ENCODE results near the gene FAM200A. TPM values are rescaled to one million over a fixed set of nuclear protein-coding genes. Genes with fewer than 3 reads are reported as not detected.

FAM200A gene
- total and polyA plus RNA-seq, 2 of the 13 experiments (the other 11 are each of a cell fraction or from before 2014, with no cell fraction given) = 4.7 to 6.3 TPM

- TF ChIP-seq ZFP82 (CRISPR knock-in tag; IDR thresholded peaks at IDR 0.05; ENCODE audit: borderline replicate concordance) (no peak), ZNF430 (CRISPR knock-in tag; IDR thresholded peaks at IDR 0.05) (no peak), ZBTB21 (CRISPR knock-in tag; IDR thresholded peaks at IDR 0.05) (no peak), ZNF12 (CRISPR knock-in tag; IDR thresholded peaks at IDR 0.05) (no peak), HOXA3 (CRISPR knock-in tag; IDR thresholded peaks at IDR 0.05) (peak; percentile 57), WIZ (CRISPR knock-in tag; IDR thresholded peaks at IDR 0.05) (no peak), HHEX (CRISPR knock-in tag; IDR thresholded peaks at IDR 0.05) (no peak), PATZ1 (CRISPR knock-in tag; IDR thresholded peaks at IDR 0.05) (no peak), STAG1 (CRISPR knock-in tag; IDR thresholded peaks at IDR 0.05) (peak; percentile 61), HOMEZ (CRISPR knock-in tag; IDR thresholded peaks at IDR 0.05; ENCODE audit: low read depth) (no peak), NFYB (CRISPR knock-in tag; IDR thresholded peaks at IDR 0.05) (no peak), YEATS4 (CRISPR knock-in tag; IDR thresholded peaks at IDR 0.05; ENCODE audit: borderline replicate concordance) (0 out of 2 replicates have a peak, but pooled peaks have one; percentile 40), ZBTB38 (CRISPR knock-in tag; IDR thresholded peaks at IDR 0.05) (peak; percentile 48; the same call in 1 of the 2 replicates), ZBTB3 (CRISPR knock-in tag; IDR thresholded peaks at IDR 0.05; ENCODE audit: borderline replicate concordance, low read depth) (no peak), ZNF766 (CRISPR knock-in tag; IDR thresholded peaks at IDR 0.05; ENCODE audit: borderline replicate concordance) (no peak), XRCC5 (optimal IDR thresholded peaks at IDR 0.05; ENCODE audit: low read length) (peak; percentile 19), POGZ (CRISPR knock-in tag; IDR thresholded peaks at IDR 0.05) (0 out of 2 replicates have a peak, but pooled peaks have one; percentile 14), HOXA5 (CRISPR knock-in tag; IDR thresholded peaks at IDR 0.05) (no peak), ZNF724P (CRISPR knock-in tag; IDR thresholded peaks at IDR 0.05; ENCODE audit: borderline replicate concordance) (no peak), AGO2 (optimal IDR thresholded peaks at IDR 0.05; ENCODE audit: low read depth, low read length) (peak; percentile 66)
- TF ChIP-seq, protein P1, sequence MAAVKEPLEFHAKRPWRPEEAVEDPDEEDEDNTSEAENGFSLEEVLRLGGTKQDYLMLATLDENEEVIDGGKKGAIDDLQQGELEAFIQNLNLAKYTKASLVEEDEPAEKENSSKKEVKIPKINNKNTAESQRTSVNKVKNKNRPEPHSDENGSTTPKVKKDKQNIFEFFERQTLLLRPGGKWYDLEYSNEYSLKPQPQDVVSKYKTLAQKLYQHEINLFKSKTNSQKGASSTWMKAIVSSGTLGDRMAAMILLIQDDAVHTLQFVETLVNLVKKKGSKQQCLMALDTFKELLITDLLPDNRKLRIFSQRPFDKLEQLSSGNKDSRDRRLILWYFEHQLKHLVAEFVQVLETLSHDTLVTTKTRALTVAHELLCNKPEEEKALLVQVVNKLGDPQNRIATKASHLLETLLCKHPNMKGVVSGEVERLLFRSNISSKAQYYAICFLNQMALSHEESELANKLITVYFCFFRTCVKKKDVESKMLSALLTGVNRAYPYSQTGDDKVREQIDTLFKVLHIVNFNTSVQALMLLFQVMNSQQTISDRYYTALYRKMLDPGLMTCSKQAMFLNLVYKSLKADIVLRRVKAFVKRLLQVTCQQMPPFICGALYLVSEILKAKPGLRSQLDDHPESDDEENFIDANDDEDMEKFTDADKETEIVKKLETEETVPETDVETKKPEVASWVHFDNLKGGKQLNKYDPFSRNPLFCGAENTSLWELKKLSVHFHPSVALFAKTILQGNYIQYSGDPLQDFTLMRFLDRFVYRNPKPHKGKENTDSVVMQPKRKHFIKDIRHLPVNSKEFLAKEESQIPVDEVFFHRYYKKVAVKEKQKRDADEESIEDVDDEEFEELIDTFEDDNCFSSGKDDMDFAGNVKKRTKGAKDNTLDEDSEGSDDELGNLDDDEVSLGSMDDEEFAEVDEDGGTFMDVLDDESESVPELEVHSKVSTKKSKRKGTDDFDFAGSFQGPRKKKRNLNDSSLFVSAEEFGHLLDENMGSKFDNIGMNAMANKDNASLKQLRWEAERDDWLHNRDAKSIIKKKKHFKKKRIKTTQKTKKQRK (IDR thresholded peaks at IDR 0.05; ENCODE audit: low read length) = no peak
- TF ChIP-seq, protein P2, sequence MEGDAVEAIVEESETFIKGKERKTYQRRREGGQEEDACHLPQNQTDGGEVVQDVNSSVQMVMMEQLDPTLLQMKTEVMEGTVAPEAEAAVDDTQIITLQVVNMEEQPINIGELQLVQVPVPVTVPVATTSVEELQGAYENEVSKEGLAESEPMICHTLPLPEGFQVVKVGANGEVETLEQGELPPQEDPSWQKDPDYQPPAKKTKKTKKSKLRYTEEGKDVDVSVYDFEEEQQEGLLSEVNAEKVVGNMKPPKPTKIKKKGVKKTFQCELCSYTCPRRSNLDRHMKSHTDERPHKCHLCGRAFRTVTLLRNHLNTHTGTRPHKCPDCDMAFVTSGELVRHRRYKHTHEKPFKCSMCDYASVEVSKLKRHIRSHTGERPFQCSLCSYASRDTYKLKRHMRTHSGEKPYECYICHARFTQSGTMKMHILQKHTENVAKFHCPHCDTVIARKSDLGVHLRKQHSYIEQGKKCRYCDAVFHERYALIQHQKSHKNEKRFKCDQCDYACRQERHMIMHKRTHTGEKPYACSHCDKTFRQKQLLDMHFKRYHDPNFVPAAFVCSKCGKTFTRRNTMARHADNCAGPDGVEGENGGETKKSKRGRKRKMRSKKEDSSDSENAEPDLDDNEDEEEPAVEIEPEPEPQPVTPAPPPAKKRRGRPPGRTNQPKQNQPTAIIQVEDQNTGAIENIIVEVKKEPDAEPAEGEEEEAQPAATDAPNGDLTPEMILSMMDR (CRISPR knock-in tag; IDR thresholded peaks at IDR 0.05) = peak; percentile 76
Observed at GRCh38 chr7:99579956-99580777, 28.3 kb upstream of the FAM200A start (continued).

All from HepG2 (cell line).